H9 (cell line): ENCODE measurements around the gene HSFX2. TPM values are rescaled to one million over a fixed set of nuclear protein-coding genes. Genes with fewer than 3 reads are reported as not detected.

Experiments
- DNase-seq: peaks from one replicate; pipeline ENCODE4 v3.0.0-alpha.2; 2017
- H2AFZ ChIP-seq: one replicate; pipeline ENCODE4 v1.6.1; 2013; ENCODE audit warnings: mild to moderate bottlenecking, low read length, control low read depth, moderate library complexity
- H2AK5ac ChIP-seq: 2 replicates; pipeline ENCODE4 v1.6.1; 2013; ENCODE audit warnings: low read length, control low read depth, mixed read lengths; ENCODE audit not compliant: insufficient read length
- H2BK120ac ChIP-seq: one replicate; pipeline ENCODE4 v1.6.1; 2013; ENCODE audit warnings: low read depth, mild to moderate bottlenecking, low read length, control low read depth, inconsistent platforms; ENCODE audit not compliant: poor library complexity, severe bottlenecking
- H2BK12ac ChIP-seq: 2 replicates; pipeline ENCODE4 v1.6.1; 2013; ENCODE audit warnings: low read length, control low read depth, mixed read lengths, low read depth; ENCODE audit not compliant: insufficient read length
- H2BK15ac ChIP-seq: 2 replicates; pipeline ENCODE4 v1.6.1; 2013; ENCODE audit warnings: low read depth, low read length, control low read depth
- H2BK20ac ChIP-seq: one replicate; pipeline ENCODE4 v1.6.1; 2013; ENCODE audit warnings: low read depth, mild to moderate bottlenecking, low read length, control low read depth, inconsistent platforms; ENCODE audit not compliant: poor library complexity, severe bottlenecking
- H2BK5ac ChIP-seq: 2 replicates; pipeline ENCODE4 v1.6.1; 2013; ENCODE audit warnings: low read length, control low read depth, mixed read lengths; ENCODE audit not compliant: insufficient read length
- H3K14ac ChIP-seq: 2 replicates; pipeline ENCODE4 v1.6.1; 2013; ENCODE audit warnings: low read length, control low read depth; ENCODE audit not compliant: insufficient read depth
- H3K18ac ChIP-seq: 2 replicates; pipeline ENCODE4 v1.6.1; 2013; ENCODE audit warnings: low read depth, mild to moderate bottlenecking, mixed read lengths, low read length, control low read depth; ENCODE audit not compliant: insufficient read length
- H3K23ac ChIP-seq: 2 replicates; pipeline ENCODE4 v1.6.1; 2013; ENCODE audit warnings: low read length, control low read depth, mixed read lengths, low read depth; ENCODE audit not compliant: insufficient read length
- H3K23me2 ChIP-seq: 2 replicates; pipeline ENCODE4 v1.6.1; 2013; ENCODE audit warnings: low read depth, mild to moderate bottlenecking, mixed read lengths, low read length, control low read depth; ENCODE audit not compliant: insufficient read length, poor library complexity, severe bottlenecking
- H3K27ac ChIP-seq: 2 replicates; pipeline ENCODE4 v1.5.1; 2013; ENCODE audit warnings: low read length, control low read depth, mixed read lengths, low read depth; ENCODE audit not compliant: insufficient read length
- H3K27me3 ChIP-seq: 2 replicates; pipeline ENCODE4 v1.6.1; 2013; ENCODE audit warnings: low read length, control low read depth, inconsistent platforms; ENCODE audit not compliant: insufficient read depth
- H3K4ac ChIP-seq: 2 replicates; pipeline ENCODE4 v1.6.1; 2013; ENCODE audit warnings: low read depth, mild to moderate bottlenecking, control low read depth, inconsistent platforms, low read length, moderate library complexity
- H3K4me1 ChIP-seq: 2 replicates; pipeline ENCODE4 v1.6.1; 2013; ENCODE audit warnings: low read length, control low read depth, inconsistent platforms; ENCODE audit not compliant: insufficient read depth
- H3K4me2 ChIP-seq: 2 replicates; pipeline ENCODE4 v1.6.1; 2013; ENCODE audit warnings: low read length, control low read depth, mixed read lengths; ENCODE audit not compliant: insufficient read length, insufficient read depth
- H3K56ac ChIP-seq: 2 replicates; pipeline ENCODE4 v1.6.1; 2013; ENCODE audit warnings: low read depth, mild to moderate bottlenecking, mixed read lengths, low read length, control low read depth; ENCODE audit not compliant: insufficient read length
- H3K79me1 ChIP-seq: 2 replicates; pipeline ENCODE4 v1.6.1; 2013; ENCODE audit warnings: low read depth, mild to moderate bottlenecking, moderate library complexity, low read length, control low read depth, inconsistent platforms; ENCODE audit not compliant: insufficient read depth, poor library complexity, severe bottlenecking
- H3K79me2 ChIP-seq: 2 replicates; pipeline ENCODE4 v1.6.1; 2013; ENCODE audit warnings: low read length, control low read depth, inconsistent platforms; ENCODE audit not compliant: insufficient read depth
- H3K9ac ChIP-seq: 2 replicates; pipeline ENCODE4 v1.6.1; 2013; ENCODE audit warnings: low read length, control low read depth, mixed read lengths; ENCODE audit not compliant: insufficient read length; ENCODE audit errors: extremely low read depth
- H3K9me3 ChIP-seq: one replicate; pipeline ENCODE4 v1.6.1; 2013; ENCODE audit warnings: low read depth, low read length, inconsistent platforms; ENCODE audit not compliant: control insufficient read depth
- H3T11ph ChIP-seq: one replicate; pipeline ENCODE4 v1.6.1; 2013; ENCODE audit warnings: mild to moderate bottlenecking, low read length, control low read depth, inconsistent platforms
- H4K20me1 ChIP-seq: one replicate; pipeline ENCODE4 v1.6.1; 2013; ENCODE audit not compliant: control insufficient read depth, insufficient read length, insufficient read depth
- H4K5ac ChIP-seq: 2 replicates; pipeline ENCODE4 v1.6.1; 2013; ENCODE audit warnings: low read depth, mild to moderate bottlenecking, mixed read lengths, low read length, control low read depth; ENCODE audit not compliant: insufficient read length
- H4K8ac ChIP-seq: replicated peaks from 2 replicates; pipeline ENCODE4 v1.6.1; 2013; ENCODE audit warnings: low read length, control low read depth, mixed read lengths, low read depth; ENCODE audit not compliant: insufficient read length
- H4K91ac ChIP-seq: 2 replicates; pipeline ENCODE4 v1.6.1; 2013; ENCODE audit warnings: low read depth, mild to moderate bottlenecking, moderate library complexity, mixed read lengths, low read length, control low read depth; ENCODE audit not compliant: insufficient read length
- H3K27ac Mint-ChIP-seq, 3 experiments: 2 replicates in 2 of 3; 3 replicates in 1 of 3; pipeline ENCODE4 v1.8.0; 2020 to 2021; ENCODE audit warnings: mixed read lengths in 3 of 3, mild to moderate bottlenecking in 1 of 3, moderate library complexity in 1 of 3
- H3K27me3 Mint-ChIP-seq: 2 replicates; pipeline ENCODE4 v1.8.0; 2021; ENCODE audit warnings: low read depth, mild to moderate bottlenecking, moderate library complexity, mixed read lengths
- H3K36me3 Mint-ChIP-seq, 3 experiments: 2 replicates in 2 of 3; 3 replicates in 1 of 3; pipeline ENCODE4 v1.8.0; 2020 to 2021; ENCODE audit warnings: low read depth in 3 of 3, mixed read lengths in 3 of 3; ENCODE audit not compliant: insufficient read depth in 1 of 3
- H3K4me1 Mint-ChIP-seq, 2 experiments: 2 replicates each; pipeline ENCODE4 v1.8.0; 2020; ENCODE audit warnings: mixed read lengths in 2 of 2
- H3K4me3 Mint-ChIP-seq, 2 experiments: 2 replicates in 1 of 2; 3 replicates in 1 of 2; pipeline ENCODE4 v1.8.0; 2020 to 2021; ENCODE audit warnings: mild to moderate bottlenecking in 2 of 2, mixed read lengths in 2 of 2, moderate library complexity in 1 of 2
- H3K9me3 Mint-ChIP-seq, 2 experiments: 2 replicates in 1 of 2; 3 replicates in 1 of 2; pipeline ENCODE4 v1.8.0; 2020; ENCODE audit warnings: mild to moderate bottlenecking in 2 of 2, mixed read lengths in 2 of 2, moderate library complexity in 1 of 2
- CTCF ChIP-seq: fragments of 200-600 bp; sonication (generic); conservative IDR thresholded peaks from 3 replicates; pipeline ENCODE4 v1.8.0; 2021; ENCODE audit warnings: antibody characterized with exemption, mild to moderate bottlenecking
- WGBS: extraction: QIAGEN DNeasy Blood & Tissue Kit; methylation state at CpG from one replicate; pipeline ENCODE4 v1.1.7; 2013; ENCODE audit warnings: missing lambda C conversion rate, low lambda C conversion rate, mixed read lengths; ENCODE audit not compliant: insufficient read length; ENCODE audit errors: extremely low coverage; 5-methylcytosine and 5-hydroxymethylcytosine counted together
- total RNA-seq: library from RNA; stranded (reverse); gene quantifications from 2 replicates; pipeline ENCODE4 v1.2.1, GENCODE V29; 2021

HSFX2 gene
- total RNA-seq, 1 experiment from 2014 or later = not detected

GRCh38 chrX:149629730-149630387, 34.7 kb upstream of the HSFX2 start:
- Histone ChIP-seq H3K9me3 (peaks cover 23% of the 10 kb centered on the region), H2AK5ac (no peak overlapping the region), H3K56ac (no peak overlapping the region), H3K4me2 (peak overlapping the region; percentile 72), H3T11ph (no peak overlapping the region), H3K4ac (no peak overlapping the region), H3K79me1 (no peaks in the 10 kb centered on the region), H3K23me2 (peaks cover 8% of the 10 kb centered on the region), H3K23ac (no peak overlapping the region), H4K8ac (no peak overlapping the region), H3K9ac (no peak overlapping the region), H4K20me1 (no peaks in the 10 kb centered on the region), H4K91ac (no peak overlapping the region), H2BK5ac (no peak overlapping the region), H3K4me1 (no peaks in the 10 kb centered on the region), H3K79me2 (peaks cover 4% of the 10 kb centered on the region; the same call in 1 of the 2 replicates), H2AFZ (no peak overlapping the region), H2BK20ac (no peak overlapping the region), H3K18ac (no peak overlapping the region), H2BK12ac (no peak overlapping the region), H2BK15ac (no peak overlapping the region), H4K5ac (no peak overlapping the region), H2BK120ac (no peak overlapping the region), H3K27ac (no peak overlapping the region), H3K14ac (no peak overlapping the region), H3K27me3 (no peaks in the 10 kb centered on the region; the same call in 1 of the 2 replicates)
- Mint-ChIP-seq H3K36me3 (peaks cover 0 to 9% (median 5%) of the 10 kb centered on the region in 3 experiments; a peak in 3 of 7 replicates), H3K27ac (no peak overlapping the region), H3K4me3 (peak overlapping the region; percentile 91 to 96), H3K4me1 (peaks cover 21 to 31% of the 10 kb centered on the region in 2 experiments), H3K9me3 (peaks cover 67 to 75% of the 10 kb centered on the region in 2 experiments), H3K27me3 (peaks cover 29% of the 10 kb centered on the region)
- TF ChIP-seq CTCF = no peak
- no CpG with 5 or more reads among the region's 5 CpGs for WGBS
- no peak for DNase-seq
